Smooth muscle cell (in vitro differentiated cells): ENCODE measurements around the gene TMEM259. TPM values are rescaled to one million over a fixed set of nuclear protein-coding genes. Genes with fewer than 3 reads are reported as not detected.

ENCODE experiments used
- DNase-seq: peaks from one replicate; lab custom pipeline; 2025; ENCODE audit not compliant: unreplicated experiment; lab: John Stamatoyannopoulos, UW
- H2AFZ ChIP-seq: fragments of 200-600 bp; sonication (generic); 2 replicates; pipeline ENCODE4 v1.6.0; 2016; ENCODE audit warnings: antibody characterized with exemption, low read depth, mild to moderate bottlenecking
- H3F3A ChIP-seq: fragments of 200-600 bp; sonication (generic); 2 replicates; pipeline ENCODE4 v1.6.0; 2017; ENCODE audit warnings: antibody characterized with exemption, low read depth
- H3K27ac ChIP-seq: fragments of 200-600 bp; sonication (generic); 2 replicates; pipeline ENCODE4 v1.5.1; 2016; ENCODE audit warnings: low read depth, mild to moderate bottlenecking
- H3K27me3 ChIP-seq: fragments of 200-600 bp; sonication (generic); 2 replicates; pipeline ENCODE4 v1.6.1; 2016; ENCODE audit warnings: low read depth, mild to moderate bottlenecking
- H3K36me3 ChIP-seq: fragments of 200-600 bp; sonication (generic); 2 replicates; pipeline ENCODE4 v1.5.1; 2016; ENCODE audit warnings: low read depth
- H3K4me1 ChIP-seq: fragments of 200-600 bp; sonication (generic); 2 replicates; pipeline ENCODE4 v1.5.1; 2016; ENCODE audit warnings: low read depth
- H3K4me2 ChIP-seq: fragments of 200-600 bp; sonication (generic); 2 replicates; pipeline ENCODE4 v1.6.0; 2016; ENCODE audit warnings: mild to moderate bottlenecking
- H3K4me3 ChIP-seq: fragments of 200-600 bp; sonication (generic); 2 replicates; pipeline ENCODE4 v1.5.1; 2016; ENCODE audit warnings: mild to moderate bottlenecking
- H3K79me2 ChIP-seq: fragments of 200-600 bp; sonication (generic); 2 replicates; pipeline ENCODE4 v1.6.0; 2016; ENCODE audit warnings: low read depth, mild to moderate bottlenecking
- H3K9ac ChIP-seq: fragments of 200-600 bp; sonication (generic); 2 replicates; pipeline ENCODE4 v1.6.0; 2016; ENCODE audit warnings: low read depth
- H3K9me3 ChIP-seq: fragments of 200-600 bp; sonication (generic); replicated peaks from 2 replicates; pipeline ENCODE4 v1.5.1; 2016; ENCODE audit warnings: low read depth
- H4K20me1 ChIP-seq: fragments of 200-600 bp; sonication (generic); 2 replicates; pipeline ENCODE4 v1.6.0; 2016; ENCODE audit warnings: low read depth
- CTCF ChIP-seq: fragments of 200-600 bp; sonication (generic); IDR thresholded peaks from 2 replicates; pipeline ENCODE4 v1.5.1; 2017; ENCODE audit warnings: borderline replicate concordance, mild to moderate bottlenecking, antibody characterized with exemption; ENCODE audit not compliant: insufficient read depth, poor library complexity, severe bottlenecking
- WGBS: methylation state at CpG from one replicate; pipeline ENCODE4 v1.1.7; 2016; ENCODE audit warnings: low lambda C conversion rate; 5-methylcytosine and 5-hydroxymethylcytosine counted together
- polyA plus RNA-seq: library from polyadenylated mRNA; unstranded; fragments of >200 nt; fragmentation: Nextera tagmentation; extraction: Ambion mirVana; gene quantifications from 2 replicates; pipeline ENCODE4 v1.2.1, GENCODE V29; 2016
- total RNA-seq: library from RNA; depleted of rRNA; stranded (reverse); fragments of >200 nt; gene quantifications from 2 replicates; pipeline ENCODE4 v1.2.3, GENCODE V29; 2014

Gene TMEM259
- total and polyA plus RNA-seq, 2 experiments from 2014 or later = 133 to 232 TPM

GRCh38 chr19:974564-975257 lies 46.2 kb downstream of the TMEM259 start:
- Histone ChIP-seq H3F3A (peaks cover 7% of the 10 kb centered on the region), H3K27ac (no peak overlapping the region), H3K4me1 (peaks cover 6% of the 10 kb centered on the region), H3K4me2 (no peak overlapping the region), H3K36me3 (peaks cover 6% of the 10 kb centered on the region), H3K79me2 (peaks cover 15% of the 10 kb centered on the region), H3K9me3 (no peaks in the 10 kb centered on the region), H3K9ac (no peak overlapping the region), H2AFZ (no peak overlapping the region), H4K20me1 (peaks cover 10% of the 10 kb centered on the region), H3K4me3 (no peak overlapping the region), H3K27me3 (no peaks in the 10 kb centered on the region)
- 89% methylated on average over 37 of the region's 37 CpGs for WGBS
- TF ChIP-seq CTCF = no peak
- no peak for DNase-seq

GRCh38 chr19:973726-974563 lies 47.0 kb downstream of the TMEM259 start:
- H3K4me3 ChIP-seq = no peak overlapping the region
- DNase-seq = no peak
- no peaks in the 10 kb centered on the region for H3K27me3 ChIP-seq
- no peak for TF ChIP-seq CTCF
- H3K27ac ChIP-seq = no peak overlapping the region
- 95% methylated on average over 29 of the region's 29 CpGs for WGBS
- peaks cover 19% of the 10 kb centered on the region for H3K79me2 ChIP-seq
- no peak overlapping the region for H3K9ac ChIP-seq
- no peaks in the 10 kb centered on the region for H3K9me3 ChIP-seq
- H3K36me3 ChIP-seq = peaks cover 6% of the 10 kb centered on the region
- peaks cover 10% of the 10 kb centered on the region for H4K20me1 ChIP-seq
- H3K4me2 ChIP-seq = no peak overlapping the region
- H3K4me1 ChIP-seq = no peaks in the 10 kb centered on the region
- no peak overlapping the region for H2AFZ ChIP-seq
- H3F3A ChIP-seq = peaks cover 7% of the 10 kb centered on the region

- H3F3A ChIP-seq = peaks cover 3% of the 10 kb centered on the region
- peaks cover 28% of the 10 kb centered on the region for H3K79me2 ChIP-seq
- H3K9ac ChIP-seq = no peak overlapping the region
- no peak overlapping the region for H2AFZ ChIP-seq
- no peaks in the 10 kb centered on the region for H3K4me1 ChIP-seq
- H3K9me3 ChIP-seq = no peaks in the 10 kb centered on the region
- H3K4me2 ChIP-seq = no peak overlapping the region
- TF ChIP-seq CTCF = no peak
- H3K36me3 ChIP-seq = peaks cover 10% of the 10 kb centered on the region
- 89% methylated on average over 6 of the region's 6 CpGs for WGBS
- H3K27ac ChIP-seq = no peak overlapping the region
- no peaks in the 10 kb centered on the region for H3K27me3 ChIP-seq
- no peak for DNase-seq
- no peak overlapping the region for H3K4me3 ChIP-seq
- H4K20me1 ChIP-seq = peaks cover 10% of the 10 kb centered on the region
These were observed 48.6 kb downstream of the TMEM259 start for GRCh38 chr19:972281-972680.
